ENCODE measurements around the gene C3orf49. TPM values are rescaled to one million over a fixed set of nuclear protein-coding genes. Genes with fewer than 3 reads are reported as not detected.

C3orf49 gene, protein sequence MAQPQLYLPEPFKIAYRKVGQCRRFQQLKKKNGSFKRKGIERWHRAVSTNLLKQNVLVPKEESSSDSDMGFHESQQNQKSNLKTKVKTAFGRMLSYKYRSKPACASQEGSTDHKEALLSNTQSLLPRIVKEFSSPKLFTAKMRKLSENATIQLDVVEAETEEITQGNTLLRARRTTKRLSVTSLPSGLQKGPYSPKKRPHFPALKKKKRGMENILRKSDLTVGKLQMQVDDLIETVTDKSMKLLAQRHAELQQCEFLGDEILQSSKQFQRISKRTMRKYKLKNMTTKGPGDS
- not detected in 2 replicates for polyA plus RNA-seq (2012; rRNA removed)
- polyA plus RNA-seq (2012; cell fraction: cytosol; rRNA removed) = not detected in 2 replicates
- polyA plus RNA-seq (2012; cell fraction: nucleus; rRNA removed) = not detected in 2 replicates

DNA sequence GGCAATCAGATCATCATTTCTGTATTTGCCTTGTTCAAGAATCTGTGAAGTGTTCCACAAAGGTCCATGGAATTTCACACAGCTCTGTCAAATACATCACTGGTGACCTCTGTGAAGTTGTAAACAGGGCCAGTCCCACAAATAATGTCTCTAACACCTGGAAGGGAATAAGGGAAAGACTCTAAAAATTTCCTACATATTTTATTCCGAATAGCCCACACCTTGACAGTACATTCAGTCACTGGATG lies at the start of gene C3orf49:
C3orf49 (plus strand) TSS at position 149 of the 248 bp plus-strand sequence. CDS start 173 bp downstream, outside the sequence.
- H3K4me3 ChIP-seq (ENCODE audit: low read depth in 2 of 2, low read length in 1 of 2) = no peak within 1 kb of the TSS; a peak in 1 of 4 replicates
- H3K9me3 ChIP-seq = no peaks in the 10 kb centered on the region
- peaks cover 5% of the 10 kb centered on the region for H3F3A ChIP-seq (replicated peaks; ENCODE audit: insufficient read depth)
- no peaks in the 10 kb centered on the region for H3K9me2 ChIP-seq
- H4K20me1 ChIP-seq (ENCODE audit: insufficient read depth) = no peaks in the 10 kb centered on the region
- H3K79me2 ChIP-seq (ENCODE audit: insufficient read depth) = no peaks in the 10 kb centered on the region
- POLR2A ChIA-PET = interaction anchor here (0.6 to 1.0 kb wide), 2 partner anchors 469 to 475 kb away, joined by 3 read pairs; no protein-coding TSS in a partner anchor
- H3K4me2 ChIP-seq = no peak within 1 kb of the TSS
- DNase-seq = no peak
- no peak within 1 kb of the TSS for H2AFZ ChIP-seq (ENCODE audit: low read depth)
- no peak within 1 kb of the TSS for H3K27ac ChIP-seq (ENCODE audit: low read depth in 2 of 2, low read length in 1 of 2)
- H3K4me1 ChIP-seq (ENCODE audit: control insufficient read depth in 1 of 2, insufficient read depth in 2 of 2, low read depth in 1 of 2, low read length in 1 of 2) = peaks cover 0 to 3% of the 10 kb centered on the region in 2 experiments; a peak in 2 of 4 replicates
- H3K27me3 ChIP-seq (ENCODE audit: insufficient read depth) = no peaks in the 10 kb centered on the region
- no peak within 1 kb of the TSS for H3K9ac ChIP-seq
- CTCF ChIA-PET = interaction anchor here (0.6 to 17.2 kb wide), 30 partner anchors 11 to 475 kb away, joined by 3 to 444 read pairs (median 4); partner anchors contain the start of genes ATXN7, SNTN and THOC7
- TF ChIP-seq TAF1 (IDR thresholded peaks at IDR 0.05; ENCODE audit: borderline replicate concordance, low read depth, low read length) = no peak
- TF ChIP-seq, protein P1, sequence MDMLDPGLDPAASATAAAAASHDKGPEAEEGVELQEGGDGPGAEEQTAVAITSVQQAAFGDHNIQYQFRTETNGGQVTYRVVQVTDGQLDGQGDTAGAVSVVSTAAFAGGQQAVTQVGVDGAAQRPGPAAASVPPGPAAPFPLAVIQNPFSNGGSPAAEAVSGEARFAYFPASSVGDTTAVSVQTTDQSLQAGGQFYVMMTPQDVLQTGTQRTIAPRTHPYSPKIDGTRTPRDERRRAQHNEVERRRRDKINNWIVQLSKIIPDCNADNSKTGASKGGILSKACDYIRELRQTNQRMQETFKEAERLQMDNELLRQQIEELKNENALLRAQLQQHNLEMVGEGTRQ (IDR thresholded peaks at IDR 0.05; ENCODE audit: borderline replicate concordance, low read depth, low read length) = no peak
- TF ChIP-seq, protein P2, sequence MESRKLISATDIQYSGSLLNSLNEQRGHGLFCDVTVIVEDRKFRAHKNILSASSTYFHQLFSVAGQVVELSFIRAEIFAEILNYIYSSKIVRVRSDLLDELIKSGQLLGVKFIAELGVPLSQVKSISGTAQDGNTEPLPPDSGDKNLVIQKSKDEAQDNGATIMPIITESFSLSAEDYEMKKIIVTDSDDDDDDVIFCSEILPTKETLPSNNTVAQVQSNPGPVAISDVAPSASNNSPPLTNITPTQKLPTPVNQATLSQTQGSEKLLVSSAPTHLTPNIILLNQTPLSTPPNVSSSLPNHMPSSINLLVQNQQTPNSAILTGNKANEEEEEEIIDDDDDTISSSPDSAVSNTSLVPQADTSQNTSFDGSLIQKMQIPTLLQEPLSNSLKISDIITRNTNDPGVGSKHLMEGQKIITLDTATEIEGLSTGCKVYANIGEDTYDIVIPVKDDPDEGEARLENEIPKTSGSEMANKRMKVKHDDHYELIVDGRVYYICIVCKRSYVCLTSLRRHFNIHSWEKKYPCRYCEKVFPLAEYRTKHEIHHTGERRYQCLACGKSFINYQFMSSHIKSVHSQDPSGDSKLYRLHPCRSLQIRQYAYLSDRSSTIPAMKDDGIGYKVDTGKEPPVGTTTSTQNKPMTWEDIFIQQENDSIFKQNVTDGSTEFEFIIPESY (IDR thresholded peaks at IDR 0.05; ENCODE audit: borderline replicate concordance, low read depth) = no peak
- TF ChIP-seq YY1 (IDR thresholded peaks at IDR 0.05; ENCODE audit: low read depth) = no peak
- no peak for TF ChIP-seq NRF1 (IDR thresholded peaks at IDR 0.05; ENCODE audit: low read depth, low read length)
- TF ChIP-seq FOXM1 (IDR thresholded peaks at IDR 0.05; ENCODE audit: low read depth) = no peak
- no peak for TF ChIP-seq MXI1 (IDR thresholded peaks at IDR 0.05; ENCODE audit: low read depth, low read length)
- TF ChIP-seq, protein P3, sequence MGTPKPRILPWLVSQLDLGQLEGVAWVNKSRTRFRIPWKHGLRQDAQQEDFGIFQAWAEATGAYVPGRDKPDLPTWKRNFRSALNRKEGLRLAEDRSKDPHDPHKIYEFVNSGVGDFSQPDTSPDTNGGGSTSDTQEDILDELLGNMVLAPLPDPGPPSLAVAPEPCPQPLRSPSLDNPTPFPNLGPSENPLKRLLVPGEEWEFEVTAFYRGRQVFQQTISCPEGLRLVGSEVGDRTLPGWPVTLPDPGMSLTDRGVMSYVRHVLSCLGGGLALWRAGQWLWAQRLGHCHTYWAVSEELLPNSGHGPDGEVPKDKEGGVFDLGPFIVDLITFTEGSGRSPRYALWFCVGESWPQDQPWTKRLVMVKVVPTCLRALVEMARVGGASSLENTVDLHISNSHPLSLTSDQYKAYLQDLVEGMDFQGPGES (IDR thresholded peaks at IDR 0.05; ENCODE audit: low read depth, low read length) = no peak
- TF ChIP-seq EP300 (IDR thresholded peaks at IDR 0.05; ENCODE audit: borderline replicate concordance in 1 of 2, low read depth in 1 of 2, low read length in 1 of 2) = no peak
- TF ChIP-seq RCOR1 (IDR thresholded peaks at IDR 0.05; ENCODE audit: low read length) = no peak
- no peaks in the 10 kb centered on the region for H3K36me3 ChIP-seq (replicated peaks in 1 of 2; ENCODE audit: control insufficient read depth in 1 of 2, insufficient read depth in 2 of 2, low read length in 1 of 2)
- 100% methylated on average over 1 of the region's 1 CpG for WGBS (ENCODE audit: low lambda C conversion rate)

DNA sequence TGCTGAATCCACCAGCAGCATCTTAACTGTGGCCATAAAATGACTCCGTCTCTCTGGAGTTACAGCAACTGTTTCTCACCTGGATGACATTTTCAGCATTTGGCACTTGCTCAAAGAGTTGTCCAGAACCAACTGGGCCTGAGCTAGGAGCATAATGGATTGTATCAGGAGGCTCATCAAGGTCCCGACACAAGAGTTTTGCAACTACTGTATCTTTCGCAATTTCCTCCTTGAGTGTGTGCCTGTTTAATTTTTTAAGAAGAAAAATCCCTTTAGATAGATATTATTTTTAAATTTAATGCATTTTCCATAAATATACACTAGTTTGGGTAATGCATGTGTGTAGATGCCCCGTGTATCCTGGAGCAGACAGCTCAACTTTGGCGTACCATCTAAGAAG lies 44.3 kb upstream of the C3orf49 start:
- DNase-seq = no peak
- 67% methylated on average over 5 of the region's 5 CpGs for WGBS (ENCODE audit: low lambda C conversion rate)
- ChIA-PET CTCF (interaction anchor here (1.0 kb wide), 1 partner anchor 14 kb away, joined by 3 read pairs; no protein-coding TSS in a partner anchor), POLR2A (no interaction called here)
- no peaks in the 10 kb centered on the region for H3K27me3 ChIP-seq (ENCODE audit: insufficient read depth)
- no peaks in the 10 kb centered on the region for H4K20me1 ChIP-seq (ENCODE audit: insufficient read depth)
- H3K4me2 ChIP-seq = no peak overlapping the region
- no peaks in the 10 kb centered on the region for H3K4me1 ChIP-seq (ENCODE audit: control insufficient read depth in 1 of 2, insufficient read depth in 2 of 2, low read depth in 1 of 2, low read length in 1 of 2)
- H3K9me2 ChIP-seq = no peaks in the 10 kb centered on the region
- H3K9me3 ChIP-seq = no peaks in the 10 kb centered on the region
- no peak for TF ChIP-seq RFX5 (IDR thresholded peaks at IDR 0.05; ENCODE audit: low read length)
- no peak for TF ChIP-seq NFIC (IDR thresholded peaks at IDR 0.05; ENCODE audit: borderline replicate concordance)
- no peak for TF ChIP-seq FOXM1 (IDR thresholded peaks at IDR 0.05; ENCODE audit: low read depth)
- TF ChIP-seq YY1 (IDR thresholded peaks at IDR 0.05; ENCODE audit: low read depth) = no peak
- no peak for TF ChIP-seq EP300 (IDR thresholded peaks at IDR 0.05; ENCODE audit: borderline replicate concordance in 1 of 2, low read depth in 1 of 2, low read length in 1 of 2)
- TF ChIP-seq FOSL2 (IDR thresholded peaks at IDR 0.05; ENCODE audit: borderline replicate concordance, low read depth) = no peak
- TF ChIP-seq MXI1 (IDR thresholded peaks at IDR 0.05; ENCODE audit: low read depth, low read length) = no peak
- H3K27ac ChIP-seq (ENCODE audit: low read depth in 2 of 2, low read length in 1 of 2) = no peak overlapping the region
- H3K79me2 ChIP-seq (ENCODE audit: insufficient read depth) = no peaks in the 10 kb centered on the region
- no peaks in the 10 kb centered on the region for H3K36me3 ChIP-seq (replicated peaks in 1 of 2; ENCODE audit: control insufficient read depth in 1 of 2, insufficient read depth in 2 of 2, low read length in 1 of 2)
- no peak overlapping the region for H3K4me3 ChIP-seq (ENCODE audit: low read depth in 2 of 2, low read length in 1 of 2)
- no peak overlapping the region for H2AFZ ChIP-seq (ENCODE audit: low read depth)
- H3K9ac ChIP-seq = no peak overlapping the region
- H3F3A ChIP-seq (replicated peaks; ENCODE audit: insufficient read depth) = no peaks in the 10 kb centered on the region

Data from SK-N-SH (cell line).